Measurements from ENCODE around the gene WDR91.
"Not testable (repeated sequence)": the region's sequence is repeated elsewhere in the genome, so short reads cannot be mapped to it uniquely, and the experiment has no call there.

WDR91 gene

DNA sequence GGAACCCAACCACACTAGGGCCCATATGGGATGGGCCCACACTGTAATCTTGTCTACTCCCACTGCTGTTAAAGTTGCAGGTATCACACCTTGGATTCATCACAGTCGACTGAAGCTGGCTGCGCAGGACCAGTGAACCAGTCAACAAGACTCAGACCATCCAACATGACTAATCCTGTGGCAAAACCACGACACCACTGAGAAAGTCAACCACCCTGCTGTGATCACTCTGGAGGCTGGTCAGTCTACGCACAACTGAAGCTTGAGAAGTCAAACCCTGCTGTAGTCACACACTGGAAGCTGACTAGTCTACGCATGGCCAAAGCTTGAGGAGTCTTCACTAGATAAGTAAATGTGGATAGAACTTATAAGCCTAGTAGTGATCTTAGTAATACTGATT lies 31.2 kb downstream of the WDR91 start:
- DNase-seq (ENCODE audit: low read depth in 2 of 3, low spot score in 1 of 3) = no peak

GRCh38 chr7:135179321-135179925 lies 31.9 kb downstream of the WDR91 start:
- no peak for DNase-seq (ENCODE audit: low read depth in 2 of 3, low spot score in 1 of 3)

- no peak for DNase-seq (ENCODE audit: low read depth in 2 of 3, low spot score in 1 of 3)
Measured at GRCh38 chr7:135178364-135178763, 33.0 kb downstream of the WDR91 start.

DNA sequence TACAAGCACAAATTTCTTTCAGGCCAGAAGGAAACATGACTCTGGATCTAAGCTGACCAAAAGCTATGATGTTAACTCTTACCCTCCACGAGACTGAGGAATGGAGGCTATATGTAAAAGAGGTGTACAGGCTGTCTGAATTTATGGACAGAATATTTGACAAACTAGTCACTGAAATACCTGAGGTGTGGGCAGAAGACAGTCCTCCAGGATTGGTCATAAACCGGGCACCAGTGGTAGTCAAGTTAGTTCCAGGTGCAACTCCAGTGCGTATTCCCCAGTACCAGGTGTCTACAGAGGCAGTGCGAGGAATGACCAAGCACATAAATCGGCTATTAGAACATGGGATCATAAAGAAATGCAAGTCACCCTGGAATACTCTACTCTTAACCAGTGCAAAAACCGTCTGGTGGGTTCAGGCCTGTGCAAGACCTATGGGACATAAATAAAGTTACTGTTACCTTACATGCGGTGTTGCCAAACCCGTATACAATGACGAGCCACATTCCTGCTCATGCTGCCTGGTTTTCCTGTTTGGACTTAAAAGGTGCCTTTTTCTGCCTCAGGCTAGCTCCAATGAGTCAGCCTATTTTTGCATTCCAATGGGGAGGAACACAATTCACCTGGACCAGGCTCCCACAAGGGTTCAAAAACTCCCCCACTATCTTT lies 34.2 kb downstream of the WDR91 start:
- DNase-seq (ENCODE audit: low read depth in 2 of 3, low spot score in 1 of 3) = no peak

DNA sequence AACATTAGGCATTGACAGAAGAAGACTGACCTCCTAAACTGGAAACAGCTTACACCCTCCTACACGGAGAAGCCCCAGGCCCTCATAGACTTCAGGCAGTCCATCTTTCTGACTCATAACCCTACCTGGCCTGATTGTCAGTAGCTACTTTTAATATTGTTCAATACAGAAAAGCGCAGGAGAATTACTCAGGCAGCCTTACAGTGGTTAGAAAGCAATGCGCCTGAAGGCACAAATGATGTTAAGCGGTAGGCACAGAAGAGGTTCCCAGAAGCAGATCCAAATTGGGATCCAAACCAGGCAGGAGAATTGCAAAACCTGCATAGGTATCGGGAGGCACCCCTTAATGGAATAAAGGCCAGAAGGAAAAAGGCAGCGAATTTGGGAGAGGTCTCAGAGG lies 35.4 kb downstream of the WDR91 start:
- no peak for DNase-seq (ENCODE audit: low read depth in 2 of 3, low spot score in 1 of 3)

- DNase-seq (ENCODE audit: low read depth in 2 of 3, low spot score in 1 of 3) = no peak
Measured at GRCh38 chr7:135174941-135175340, 36.4 kb downstream of the WDR91 start.

- not testable (repeated sequence) for DNase-seq (ENCODE audit: low read depth in 2 of 3, low spot score in 1 of 3)
Measured at GRCh38 chr7:135173916-135174315, 37.4 kb downstream of the WDR91 start.

- not testable (repeated sequence) for DNase-seq (ENCODE audit: low read depth in 2 of 3, low spot score in 1 of 3)
Measured at GRCh38 chr7:135171581-135172291, 39.6 kb downstream of the WDR91 start.

DNA sequence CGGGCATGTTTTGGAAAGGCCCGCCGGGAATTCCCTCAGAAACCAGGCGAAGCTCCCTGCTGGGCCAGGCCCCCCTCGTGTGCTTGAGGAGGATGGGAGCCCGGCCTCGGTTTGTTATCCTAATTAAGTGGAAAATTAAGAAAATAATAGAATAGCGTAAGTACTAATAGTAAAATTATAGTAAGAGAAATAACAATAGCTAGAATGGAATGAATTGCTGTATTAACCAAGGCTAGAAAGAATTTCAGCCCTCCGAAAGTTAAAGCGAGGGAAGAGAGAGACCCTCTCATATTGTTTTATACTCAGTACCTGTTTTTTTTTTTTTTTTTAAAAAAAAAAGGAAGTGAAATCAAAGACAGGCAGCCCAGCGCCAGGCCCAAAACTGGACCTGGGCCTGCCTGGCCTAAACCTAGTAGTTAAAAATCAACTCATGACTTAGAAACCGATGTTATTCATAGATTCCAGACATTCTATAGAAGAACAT lies 40.3 kb downstream of the WDR91 start:
- not testable (repeated sequence) for DNase-seq (ENCODE audit: low read depth in 2 of 3, low spot score in 1 of 3)

GRCh38 chr7:135170274-135170997 lies 40.9 kb downstream of the WDR91 start, which contains the start of gene CYREN:
Gene CYREN (minus strand): TSS chr7:135170707. CDS start chr7:135168922, 1,785 bp downstream.
- DNase-seq (ENCODE audit: low read depth in 2 of 3, low spot score in 1 of 3) = peak; percentile 82 to 93 (median 90)

GRCh38 chr7:135169964-135170273 lies 41.4 kb downstream of the WDR91 start:
- DNase-seq (ENCODE audit: low read depth in 2 of 3, low spot score in 1 of 3) = no peak

GRCh38 chr7:135169141-135169963 lies 42.0 kb downstream of the WDR91 start:
- peak in 2 of 3 donors; percentile 45 to 66 for DNase-seq (ENCODE audit: low read depth in 2 of 3, low spot score in 1 of 3)

- DNase-seq (ENCODE audit: low read depth in 2 of 3, low spot score in 1 of 3) = no peak
Measured at GRCh38 chr7:135168489-135169140, 42.7 kb downstream of the WDR91 start.

DNA sequence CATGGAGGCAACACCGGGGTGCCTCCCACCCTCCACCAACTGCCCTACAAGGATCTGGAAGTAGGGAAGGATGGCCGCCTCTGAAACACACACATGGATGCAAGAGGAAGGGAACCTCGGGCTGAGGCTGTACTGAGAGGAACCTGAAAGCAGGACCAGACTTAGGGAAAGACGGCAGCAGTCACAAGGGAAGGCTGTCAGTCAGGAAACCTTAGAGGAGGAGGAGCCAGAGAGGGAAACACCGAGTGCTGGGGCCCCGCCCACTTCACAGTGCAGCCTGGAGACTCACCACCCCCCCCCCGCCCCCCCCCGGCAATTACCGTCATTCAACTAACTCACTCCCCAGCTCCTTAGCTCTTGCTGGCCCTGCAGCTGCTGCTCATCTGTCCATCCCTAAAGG lies 43.3 kb downstream of the WDR91 start:
- no peak for DNase-seq (ENCODE audit: low read depth in 2 of 3, low spot score in 1 of 3)

- DNase-seq (ENCODE audit: low read depth in 2 of 3, low spot score in 1 of 3) = no peak
Measured at GRCh38 chr7:135167365-135167917, 43.9 kb downstream of the WDR91 start.

DNA sequence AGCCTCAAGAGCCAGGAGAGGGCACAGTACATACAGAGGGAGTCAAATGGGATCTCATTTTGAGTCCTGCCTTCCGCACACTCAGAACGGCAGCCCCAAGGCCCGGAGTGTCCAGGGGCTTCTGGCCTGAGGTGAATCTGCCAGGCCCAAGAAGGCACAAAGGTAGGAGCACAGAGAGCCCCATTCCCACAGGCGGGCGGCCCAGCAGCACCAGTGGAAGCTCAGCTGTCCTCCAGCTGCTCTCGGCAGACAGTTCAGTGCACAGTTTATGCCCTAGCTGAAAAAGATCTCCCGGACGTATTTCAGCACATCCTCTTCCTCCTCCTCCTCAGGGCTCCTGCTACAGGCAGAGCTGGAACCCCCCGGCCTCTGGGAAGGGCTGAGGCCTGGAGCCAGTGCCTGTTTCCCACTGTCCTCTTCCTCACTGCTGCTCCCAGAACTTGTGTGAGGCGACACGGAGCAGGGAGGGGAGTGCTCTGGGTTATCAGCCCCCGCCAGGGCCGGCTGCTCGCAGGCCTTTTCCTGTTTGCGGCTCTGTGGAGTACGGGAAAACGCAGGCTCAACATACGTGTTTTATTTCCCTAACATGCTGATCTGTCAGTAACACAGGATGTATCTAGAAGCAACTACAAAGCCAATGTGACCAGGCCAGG lies 44.9 kb downstream of the WDR91 start:
- DNase-seq (ENCODE audit: low read depth in 2 of 3, low spot score in 1 of 3) = no peak

DNA sequence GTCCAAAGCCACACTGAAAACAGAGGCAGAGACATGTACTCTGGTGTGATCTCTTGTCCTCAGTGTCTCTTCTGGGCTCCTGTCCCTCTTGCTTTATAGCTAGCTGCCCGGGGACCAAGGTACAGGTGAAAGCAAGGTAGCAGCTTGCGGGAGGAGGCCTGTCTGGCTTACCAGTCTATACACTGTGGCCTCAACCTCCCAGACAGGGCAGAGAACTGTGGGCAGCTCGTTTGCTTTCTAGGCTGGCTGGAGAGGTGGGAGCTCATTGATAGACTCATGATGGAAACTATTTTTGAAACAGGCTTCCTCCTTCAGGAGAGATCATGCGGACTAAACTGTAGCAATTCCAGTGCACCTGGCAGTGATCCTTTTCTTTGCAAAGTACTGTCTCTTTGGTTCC lies 45.5 kb downstream of the WDR91 start:
- DNase-seq (ENCODE audit: low read depth in 2 of 3, low spot score in 1 of 3) = no peak

GRCh38 chr7:135164357-135165061 lies 46.8 kb downstream of the WDR91 start:
- no peak for DNase-seq (ENCODE audit: low read depth in 2 of 3, low spot score in 1 of 3)

Measured in stimulated activated CD4-positive, alpha-beta T cell treated with anti-CD3 and anti-CD28 coated beads, Interleukin-12 subunit alpha, Interleukin-12 subunit beta, amount 100 ng/mL, for 48 hours (primary cell).